Hepatocyte (in vitro differentiated cells): Measurements from ENCODE around the gene NRP1. TPM values are rescaled to one million over a fixed set of nuclear protein-coding genes. Genes with fewer than 3 reads are reported as not detected.

ENCODE experiments used
- DNase-seq: peaks from one replicate; pipeline ENCODE4 v3.0.0-alpha.2; 2016; ENCODE audit warnings: low spot score
- H2AFZ ChIP-seq: fragments of 200-600 bp; sonication (generic); 2 replicates; pipeline ENCODE4 v1.6.0; 2016; ENCODE audit warnings: antibody characterized with exemption, mild to moderate bottlenecking
- H3K27ac ChIP-seq: fragments of 200-600 bp; sonication (generic); 2 replicates; pipeline ENCODE4 v1.5.1; 2016; ENCODE audit warnings: mild to moderate bottlenecking
- H3K27me3 ChIP-seq: fragments of 200-600 bp; sonication (generic); 2 replicates; pipeline ENCODE4 v1.6.1; 2016
- H3K36me3 ChIP-seq: fragments of 200-600 bp; sonication (generic); replicated peaks from 2 replicates; pipeline ENCODE4 v1.5.1; 2016; ENCODE audit warnings: low read depth; ENCODE audit not compliant: insufficient read depth
- H3K4me1 ChIP-seq: fragments of 200-600 bp; sonication (generic); 2 replicates; pipeline ENCODE4 v1.5.1; 2016; ENCODE audit warnings: mild to moderate bottlenecking, moderate library complexity; ENCODE audit not compliant: insufficient read depth
- H3K4me2 ChIP-seq: fragments of 200-600 bp; sonication (generic); 2 replicates; pipeline ENCODE4 v1.6.0; 2016
- H3K4me3 ChIP-seq: fragments of 200-600 bp; sonication (generic); 2 replicates; pipeline ENCODE4 v1.5.1; 2016; ENCODE audit warnings: mild to moderate bottlenecking
- H3K79me2 ChIP-seq: fragments of 200-600 bp; sonication (generic); 2 replicates; pipeline ENCODE4 v1.6.0; 2017; ENCODE audit warnings: mild to moderate bottlenecking
- H3K9me2 ChIP-seq: fragments of 200-600 bp; sonication (generic); replicated peaks from 2 replicates; pipeline ENCODE4 v1.6.0; 2017; ENCODE audit warnings: mild to moderate bottlenecking; ENCODE audit not compliant: insufficient read depth
- H3K9me3 ChIP-seq: fragments of 200-600 bp; sonication (generic); 2 replicates; pipeline ENCODE4 v1.5.1; 2016; ENCODE audit warnings: low read depth, mild to moderate bottlenecking
- H4K20me1 ChIP-seq: fragments of 200-600 bp; sonication (generic); 2 replicates; pipeline ENCODE4 v1.6.0; 2016; ENCODE audit warnings: mild to moderate bottlenecking; ENCODE audit not compliant: insufficient read depth, poor library complexity, severe bottlenecking
- CTCF ChIP-seq: fragments of 200-600 bp; sonication (generic); IDR thresholded peaks from 2 replicates; pipeline ENCODE4 v1.5.1; 2016; ENCODE audit warnings: antibody characterized with exemption, mild to moderate bottlenecking; ENCODE audit not compliant: poor library complexity
- EZH2 ChIP-seq: fragments of 200-600 bp; sonication (generic); IDR thresholded peaks from 2 replicates; pipeline ENCODE4 v1.6.1; 2016; ENCODE audit warnings: antibody characterized with exemption, mild to moderate bottlenecking, borderline replicate concordance
- EZH2phosphoT487 ChIP-seq: fragments of 200-600 bp; sonication (generic); IDR thresholded peaks from one replicate; pipeline ENCODE4 v1.6.1; 2018; ENCODE audit warnings: antibody characterized with exemption, mild to moderate bottlenecking, low read depth, moderate library complexity; ENCODE audit not compliant: unreplicated experiment, severe bottlenecking
- WGBS: methylation state at CpG from one replicate; pipeline ENCODE4 v1.1.6; 2016; ENCODE audit warnings: low lambda C conversion rate; ENCODE audit errors: missing lambda C conversion rate; 5-methylcytosine and 5-hydroxymethylcytosine counted together
- polyA plus RNA-seq: library from polyadenylated mRNA; unstranded; fragments of >200 nt; fragmentation: Nextera tagmentation; extraction: Ambion mirVana; gene quantifications from 2 replicates; pipeline ENCODE4 v1.2.1, GENCODE V29; 2016
- total RNA-seq: library from RNA; depleted of rRNA; stranded (reverse); fragments of >200 nt; gene quantifications from 2 replicates; pipeline ENCODE4 v1.2.3, GENCODE V29; 2014

The NRP1 gene
- total and polyA plus RNA-seq, 2 experiments from 2014 or later: 32.2 to 46.9 TPM

DNA sequence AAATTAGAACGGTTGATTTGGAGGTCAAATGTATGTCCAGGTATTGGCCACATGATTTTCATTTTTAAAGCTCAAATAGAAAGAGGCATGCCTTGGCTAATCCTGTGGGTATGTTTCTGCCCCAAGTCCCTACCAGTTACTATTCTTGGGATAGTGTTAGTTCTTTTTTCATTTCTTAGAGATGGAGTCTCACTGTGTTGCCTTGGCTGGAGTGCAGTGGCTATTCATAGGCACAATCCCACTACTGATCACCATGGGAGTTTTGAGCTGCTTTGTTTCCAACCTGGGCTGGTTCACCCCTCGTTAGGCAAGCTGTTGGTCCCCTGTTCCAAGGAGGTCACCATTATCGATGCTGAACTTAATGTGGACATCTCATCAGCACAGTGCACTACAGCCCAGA lies 46.3 kb downstream of the NRP1 start:
- Histone ChIP-seq H3K9me3 (no peaks in the 10 kb centered on the region), H3K79me2 (peaks cover 77% of the 10 kb centered on the region), H3K9me2 (no peaks in the 10 kb centered on the region), H2AFZ (no peak overlapping the region), H3K4me2 (no peak overlapping the region), H3K4me1 (peaks cover 17% of the 10 kb centered on the region), H3K27ac (no peak overlapping the region), H4K20me1 (peaks cover 14% of the 10 kb centered on the region), H3K27me3 (no peaks in the 10 kb centered on the region), H3K4me3 (no peak overlapping the region), H3K36me3 (no peaks in the 10 kb centered on the region)
- TF ChIP-seq EZH2 (no peak), EZH2phosphoT487 (no peak), CTCF (no peak)
- no peak for DNase-seq
- 96% methylated on average over 3 of the region's 3 CpGs for WGBS

- 70% methylated on average over 2 of the region's 2 CpGs for WGBS
- DNase-seq: no peak
- Histone ChIP-seq H2AFZ (no peak overlapping the region), H3K4me1 (peaks cover 14% of the 10 kb centered on the region), H3K4me3 (no peak overlapping the region), H3K27ac (no peak overlapping the region), H3K36me3 (no peaks in the 10 kb centered on the region), H3K4me2 (no peak overlapping the region), H3K79me2 (peaks cover 74% of the 10 kb centered on the region), H3K9me2 (no peaks in the 10 kb centered on the region), H4K20me1 (peaks cover 14% of the 10 kb centered on the region), H3K27me3 (no peaks in the 10 kb centered on the region), H3K9me3 (no peaks in the 10 kb centered on the region)
- TF ChIP-seq EZH2phosphoT487: no peak
- TF ChIP-seq CTCF: no peak
- no peak for TF ChIP-seq EZH2
Measured at GRCh38 chr10:33287112-33287511, 47.4 kb downstream of the NRP1 start.

GRCh38 chr10:33286157-33286934 lies 48.1 kb downstream of the NRP1 start:
- no peaks in the 10 kb centered on the region for H3K9me3 ChIP-seq
- H3K27ac ChIP-seq: no peak overlapping the region
- no peak overlapping the region for H3K4me3 ChIP-seq
- H3K4me1 ChIP-seq: peaks cover 6% of the 10 kb centered on the region
- H3K4me2 ChIP-seq: no peak overlapping the region
- no peaks in the 10 kb centered on the region for H3K27me3 ChIP-seq
- WGBS: 79% methylated on average over 4 of the region's 4 CpGs
- H3K9me2 ChIP-seq: no peaks in the 10 kb centered on the region
- peaks cover 8% of the 10 kb centered on the region for H4K20me1 ChIP-seq
- no peaks in the 10 kb centered on the region for H3K36me3 ChIP-seq
- no peak for DNase-seq
- no peak for TF ChIP-seq CTCF
- no peak for TF ChIP-seq EZH2
- no peak for TF ChIP-seq EZH2phosphoT487
- no peak overlapping the region for H2AFZ ChIP-seq
- H3K79me2 ChIP-seq: peaks cover 69% of the 10 kb centered on the region
